H9 (cell line): ENCODE data around the gene STIM2. TPM values are rescaled to one million over a fixed set of nuclear protein-coding genes. Genes with fewer than 3 reads are reported as not detected.

Experiments used
- DNase-seq: peaks from one replicate; pipeline ENCODE4 v3.0.0-alpha.2; 2017
- H2AFZ ChIP-seq: one replicate; pipeline ENCODE4 v1.6.1; 2013; ENCODE audit warnings: mild to moderate bottlenecking, low read length, control low read depth, moderate library complexity
- H2AK5ac ChIP-seq: 2 replicates; pipeline ENCODE4 v1.6.1; 2013; ENCODE audit warnings: low read length, control low read depth, mixed read lengths; ENCODE audit not compliant: insufficient read length
- H2BK120ac ChIP-seq: one replicate; pipeline ENCODE4 v1.6.1; 2013; ENCODE audit warnings: low read depth, mild to moderate bottlenecking, low read length, control low read depth, inconsistent platforms; ENCODE audit not compliant: poor library complexity, severe bottlenecking
- H2BK12ac ChIP-seq: 2 replicates; pipeline ENCODE4 v1.6.1; 2013; ENCODE audit warnings: low read length, control low read depth, mixed read lengths, low read depth; ENCODE audit not compliant: insufficient read length
- H2BK15ac ChIP-seq: 2 replicates; pipeline ENCODE4 v1.6.1; 2013; ENCODE audit warnings: low read depth, low read length, control low read depth
- H2BK20ac ChIP-seq: one replicate; pipeline ENCODE4 v1.6.1; 2013; ENCODE audit warnings: low read depth, mild to moderate bottlenecking, low read length, control low read depth, inconsistent platforms; ENCODE audit not compliant: poor library complexity, severe bottlenecking
- H2BK5ac ChIP-seq: 2 replicates; pipeline ENCODE4 v1.6.1; 2013; ENCODE audit warnings: low read length, control low read depth, mixed read lengths; ENCODE audit not compliant: insufficient read length
- H3K14ac ChIP-seq: 2 replicates; pipeline ENCODE4 v1.6.1; 2013; ENCODE audit warnings: low read length, control low read depth; ENCODE audit not compliant: insufficient read depth
- H3K18ac ChIP-seq: 2 replicates; pipeline ENCODE4 v1.6.1; 2013; ENCODE audit warnings: low read depth, mild to moderate bottlenecking, mixed read lengths, low read length, control low read depth; ENCODE audit not compliant: insufficient read length
- H3K23ac ChIP-seq: 2 replicates; pipeline ENCODE4 v1.6.1; 2013; ENCODE audit warnings: low read length, control low read depth, mixed read lengths, low read depth; ENCODE audit not compliant: insufficient read length
- H3K23me2 ChIP-seq: 2 replicates; pipeline ENCODE4 v1.6.1; 2013; ENCODE audit warnings: low read depth, mild to moderate bottlenecking, mixed read lengths, low read length, control low read depth; ENCODE audit not compliant: insufficient read length, poor library complexity, severe bottlenecking
- H3K27ac ChIP-seq: 2 replicates; pipeline ENCODE4 v1.5.1; 2013; ENCODE audit warnings: low read length, control low read depth, mixed read lengths, low read depth; ENCODE audit not compliant: insufficient read length
- H3K27me3 ChIP-seq: 2 replicates; pipeline ENCODE4 v1.6.1; 2013; ENCODE audit warnings: low read length, control low read depth, inconsistent platforms; ENCODE audit not compliant: insufficient read depth
- H3K4ac ChIP-seq: 2 replicates; pipeline ENCODE4 v1.6.1; 2013; ENCODE audit warnings: low read depth, mild to moderate bottlenecking, control low read depth, inconsistent platforms, low read length, moderate library complexity
- H3K4me1 ChIP-seq: 2 replicates; pipeline ENCODE4 v1.6.1; 2013; ENCODE audit warnings: low read length, control low read depth, inconsistent platforms; ENCODE audit not compliant: insufficient read depth
- H3K4me2 ChIP-seq: 2 replicates; pipeline ENCODE4 v1.6.1; 2013; ENCODE audit warnings: low read length, control low read depth, mixed read lengths; ENCODE audit not compliant: insufficient read length, insufficient read depth
- H3K56ac ChIP-seq: 2 replicates; pipeline ENCODE4 v1.6.1; 2013; ENCODE audit warnings: low read depth, mild to moderate bottlenecking, mixed read lengths, low read length, control low read depth; ENCODE audit not compliant: insufficient read length
- H3K79me1 ChIP-seq: 2 replicates; pipeline ENCODE4 v1.6.1; 2013; ENCODE audit warnings: low read depth, mild to moderate bottlenecking, moderate library complexity, low read length, control low read depth, inconsistent platforms; ENCODE audit not compliant: insufficient read depth, poor library complexity, severe bottlenecking
- H3K79me2 ChIP-seq: 2 replicates; pipeline ENCODE4 v1.6.1; 2013; ENCODE audit warnings: low read length, control low read depth, inconsistent platforms; ENCODE audit not compliant: insufficient read depth
- H3K9ac ChIP-seq: 2 replicates; pipeline ENCODE4 v1.6.1; 2013; ENCODE audit warnings: low read length, control low read depth, mixed read lengths; ENCODE audit not compliant: insufficient read length; ENCODE audit errors: extremely low read depth
- H3K9me3 ChIP-seq: one replicate; pipeline ENCODE4 v1.6.1; 2013; ENCODE audit warnings: low read depth, low read length, inconsistent platforms; ENCODE audit not compliant: control insufficient read depth
- H3T11ph ChIP-seq: one replicate; pipeline ENCODE4 v1.6.1; 2013; ENCODE audit warnings: mild to moderate bottlenecking, low read length, control low read depth, inconsistent platforms
- H4K20me1 ChIP-seq: one replicate; pipeline ENCODE4 v1.6.1; 2013; ENCODE audit not compliant: control insufficient read depth, insufficient read length, insufficient read depth
- H4K5ac ChIP-seq: 2 replicates; pipeline ENCODE4 v1.6.1; 2013; ENCODE audit warnings: low read depth, mild to moderate bottlenecking, mixed read lengths, low read length, control low read depth; ENCODE audit not compliant: insufficient read length
- H4K8ac ChIP-seq: replicated peaks from 2 replicates; pipeline ENCODE4 v1.6.1; 2013; ENCODE audit warnings: low read length, control low read depth, mixed read lengths, low read depth; ENCODE audit not compliant: insufficient read length
- H4K91ac ChIP-seq: 2 replicates; pipeline ENCODE4 v1.6.1; 2013; ENCODE audit warnings: low read depth, mild to moderate bottlenecking, moderate library complexity, mixed read lengths, low read length, control low read depth; ENCODE audit not compliant: insufficient read length
- H3K27ac Mint-ChIP-seq, 3 experiments: 2 replicates in 2 of 3; 3 replicates in 1 of 3; pipeline ENCODE4 v1.8.0; 2020 to 2021; ENCODE audit warnings: mixed read lengths in 3 of 3, mild to moderate bottlenecking in 1 of 3, moderate library complexity in 1 of 3
- H3K27me3 Mint-ChIP-seq: 2 replicates; pipeline ENCODE4 v1.8.0; 2021; ENCODE audit warnings: low read depth, mild to moderate bottlenecking, moderate library complexity, mixed read lengths
- H3K36me3 Mint-ChIP-seq, 3 experiments: 2 replicates in 2 of 3; 3 replicates in 1 of 3; pipeline ENCODE4 v1.8.0; 2020 to 2021; ENCODE audit warnings: low read depth in 3 of 3, mixed read lengths in 3 of 3; ENCODE audit not compliant: insufficient read depth in 1 of 3
- H3K4me1 Mint-ChIP-seq, 2 experiments: 2 replicates each; pipeline ENCODE4 v1.8.0; 2020; ENCODE audit warnings: mixed read lengths in 2 of 2
- H3K4me3 Mint-ChIP-seq, 2 experiments: 2 replicates in 1 of 2; 3 replicates in 1 of 2; pipeline ENCODE4 v1.8.0; 2020 to 2021; ENCODE audit warnings: mild to moderate bottlenecking in 2 of 2, mixed read lengths in 2 of 2, moderate library complexity in 1 of 2
- H3K9me3 Mint-ChIP-seq, 2 experiments: 2 replicates in 1 of 2; 3 replicates in 1 of 2; pipeline ENCODE4 v1.8.0; 2020; ENCODE audit warnings: mild to moderate bottlenecking in 2 of 2, mixed read lengths in 2 of 2, moderate library complexity in 1 of 2
- WGBS: extraction: QIAGEN DNeasy Blood & Tissue Kit; methylation state at CpG from one replicate; pipeline ENCODE4 v1.1.7; 2013; ENCODE audit warnings: missing lambda C conversion rate, low lambda C conversion rate, mixed read lengths; ENCODE audit not compliant: insufficient read length; ENCODE audit errors: extremely low coverage; 5-methylcytosine and 5-hydroxymethylcytosine counted together
- total RNA-seq: library from RNA; stranded (reverse); gene quantifications from 2 replicates; pipeline ENCODE4 v1.2.1, GENCODE V29; 2021
- TF ChIP-seq, protein P1 (sequence below): fragments of 200-600 bp; sonication (generic); conservative IDR thresholded peaks from 3 replicates; pipeline ENCODE4 v1.8.0; 2021; ENCODE audit warnings: antibody characterized with exemption, mild to moderate bottlenecking

The STIM2 gene
- total RNA-seq, 1 experiment from 2014 or later, result 26.2 TPM

DNA sequence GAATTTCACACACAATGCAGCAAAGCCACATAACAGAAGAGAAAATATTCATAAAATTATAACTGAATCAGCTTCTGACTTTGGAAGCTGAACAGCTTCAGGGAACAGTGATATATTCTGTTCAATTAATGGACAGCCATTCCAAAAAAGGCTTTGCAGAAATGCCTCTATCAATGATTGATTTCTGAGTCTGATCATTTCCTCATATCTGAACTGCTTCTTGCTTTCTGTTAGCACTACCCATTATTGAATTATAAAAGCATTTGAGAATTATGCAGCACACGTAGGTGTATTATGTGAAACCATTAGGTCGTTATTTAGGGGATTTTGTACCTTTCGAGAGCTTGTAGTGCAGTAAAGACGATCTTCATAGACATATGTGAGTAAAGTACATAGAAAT, 159.6 kb downstream of the STIM2 start:
- Mint-ChIP-seq H3K36me3 (peaks cover 0 to 12% (median 4%) of the 10 kb centered on the region in 3 experiments; a peak in 5 of 7 replicates), H3K4me3 (no peak overlapping the region), H3K27me3 (no peaks in the 10 kb centered on the region), H3K4me1 (peaks cover 14 to 16% of the 10 kb centered on the region in 2 experiments), H3K27ac (no peak overlapping the region), H3K9me3 (no peaks in the 10 kb centered on the region)
- Histone ChIP-seq H4K5ac (no peak overlapping the region), H3K27me3 (no peaks in the 10 kb centered on the region), H3K4me1 (peaks cover 2% of the 10 kb centered on the region; the same call in 1 of the 2 replicates), H3K14ac (no peak overlapping the region), H2AK5ac (no peak overlapping the region), H3K4me2 (no peak overlapping the region), H3K79me2 (no peaks in the 10 kb centered on the region), H3K23me2 (no peaks in the 10 kb centered on the region), H3K27ac (no peak overlapping the region), H2BK12ac (no peak overlapping the region), H2BK5ac (no peak overlapping the region), H2AFZ (no peak overlapping the region), H3K56ac (no peak overlapping the region), H4K8ac (no peak overlapping the region), H3K18ac (no peak overlapping the region), H3K9me3 (no peaks in the 10 kb centered on the region), H3K4ac (no peak overlapping the region), H3K79me1 (no peaks in the 10 kb centered on the region), H3T11ph (no peak overlapping the region), H3K23ac (no peak overlapping the region), H3K9ac (no peak overlapping the region), H4K91ac (no peak overlapping the region), H4K20me1 (no peaks in the 10 kb centered on the region), H2BK20ac (no peak overlapping the region), H2BK120ac (no peak overlapping the region), H2BK15ac (no peak overlapping the region)
- DNase-seq, result no peak
- WGBS, result no CpG with 5 or more reads among the region's 4 CpGs
- TF ChIP-seq, protein P1, sequence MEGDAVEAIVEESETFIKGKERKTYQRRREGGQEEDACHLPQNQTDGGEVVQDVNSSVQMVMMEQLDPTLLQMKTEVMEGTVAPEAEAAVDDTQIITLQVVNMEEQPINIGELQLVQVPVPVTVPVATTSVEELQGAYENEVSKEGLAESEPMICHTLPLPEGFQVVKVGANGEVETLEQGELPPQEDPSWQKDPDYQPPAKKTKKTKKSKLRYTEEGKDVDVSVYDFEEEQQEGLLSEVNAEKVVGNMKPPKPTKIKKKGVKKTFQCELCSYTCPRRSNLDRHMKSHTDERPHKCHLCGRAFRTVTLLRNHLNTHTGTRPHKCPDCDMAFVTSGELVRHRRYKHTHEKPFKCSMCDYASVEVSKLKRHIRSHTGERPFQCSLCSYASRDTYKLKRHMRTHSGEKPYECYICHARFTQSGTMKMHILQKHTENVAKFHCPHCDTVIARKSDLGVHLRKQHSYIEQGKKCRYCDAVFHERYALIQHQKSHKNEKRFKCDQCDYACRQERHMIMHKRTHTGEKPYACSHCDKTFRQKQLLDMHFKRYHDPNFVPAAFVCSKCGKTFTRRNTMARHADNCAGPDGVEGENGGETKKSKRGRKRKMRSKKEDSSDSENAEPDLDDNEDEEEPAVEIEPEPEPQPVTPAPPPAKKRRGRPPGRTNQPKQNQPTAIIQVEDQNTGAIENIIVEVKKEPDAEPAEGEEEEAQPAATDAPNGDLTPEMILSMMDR, result no peak
